HUES64 (cell line): ENCODE measurements around the gene TFB2M.

Experiments used
- H3K27ac ChIP-seq: 2 replicates; pipeline ENCODE4 v1.7.0; 2013; ENCODE audit warnings: low read depth, low read length, inconsistent platforms
- H3K27me3 ChIP-seq: 2 replicates; pipeline ENCODE4 v1.6.1; 2013; ENCODE audit warnings: mild to moderate bottlenecking, low read length; ENCODE audit not compliant: insufficient read depth
- H3K36me3 ChIP-seq: 2 replicates; pipeline ENCODE4 v1.6.1; 2013; ENCODE audit warnings: mild to moderate bottlenecking, low read length; ENCODE audit not compliant: insufficient read depth
- H3K4me1 ChIP-seq: 2 replicates; pipeline ENCODE4 v1.6.1; 2013; ENCODE audit warnings: mild to moderate bottlenecking, low read length, moderate library complexity; ENCODE audit not compliant: insufficient read depth
- H3K4me3 ChIP-seq: 2 replicates; pipeline ENCODE4 v1.5.1; 2013; ENCODE audit warnings: mild to moderate bottlenecking, low read length, moderate library complexity
- H3K9ac ChIP-seq: 2 replicates; pipeline ENCODE4 v1.6.1; 2013; ENCODE audit warnings: mild to moderate bottlenecking, low read depth, low read length
- H3K9me3 ChIP-seq: 2 replicates; pipeline ENCODE4 v1.6.1; 2013; ENCODE audit warnings: low read depth, low read length; ENCODE audit not compliant: insufficient read depth
- WGBS: fragments of 150-250, 120-280 bp; methylation state at CpG from one replicate; pipeline ENCODE4 v1.1.7; 2013; ENCODE audit warnings: missing lambda C conversion rate; 5-methylcytosine and 5-hydroxymethylcytosine counted together

The TFB2M gene

GRCh38 chr1:246527402-246528088 is 38.5 kb downstream of the TFB2M start:
- H3K27ac ChIP-seq, result no peak overlapping the region
- H3K9me3 ChIP-seq, result peaks cover 15% of the 10 kb centered on the region
- 73% methylated on average over 5 of the region's 5 CpGs for WGBS
- H3K4me1 ChIP-seq, result no peaks in the 10 kb centered on the region
- H3K27me3 ChIP-seq, result no peaks in the 10 kb centered on the region
- no peak overlapping the region for H3K9ac ChIP-seq
- no peak overlapping the region for H3K4me3 ChIP-seq
- no peaks in the 10 kb centered on the region for H3K36me3 ChIP-seq

- Histone ChIP-seq H3K27ac (no peak overlapping the region), H3K27me3 (no peaks in the 10 kb centered on the region), H3K36me3 (no peaks in the 10 kb centered on the region), H3K9me3 (peaks cover 19% of the 10 kb centered on the region), H3K4me1 (no peaks in the 10 kb centered on the region), H3K4me3 (no peak overlapping the region), H3K9ac (no peak overlapping the region)
- WGBS, result 90% methylated on average over 7 of the region's 7 CpGs
These were observed 39.1 kb downstream of the TFB2M start for GRCh38 chr1:246526915-246527314.

GRCh38 chr1:246526380-246526779 is 39.7 kb downstream of the TFB2M start:
- H3K9me3 ChIP-seq, result peaks cover 18% of the 10 kb centered on the region
- H3K27me3 ChIP-seq, result no peaks in the 10 kb centered on the region

GRCh38 chr1:246519514-246519913 is 46.5 kb downstream of the TFB2M start:
- Histone ChIP-seq H3K27ac (no peak overlapping the region), H3K36me3 (no peaks in the 10 kb centered on the region), H3K27me3 (no peaks in the 10 kb centered on the region), H3K4me3 (no peak overlapping the region), H3K4me1 (no peaks in the 10 kb centered on the region), H3K9me3 (peaks cover 27% of the 10 kb centered on the region), H3K9ac (no peak overlapping the region)
- WGBS, result 100% methylated on average over 1 of the region's 1 CpG

More at GRCh38 chr1:246526380-246526779, 39.7 kb downstream of the TFB2M start:
- WGBS, result 84% methylated on average over 4 of the region's 4 CpGs
- H3K4me3 ChIP-seq, result no peak overlapping the region
- no peak overlapping the region for H3K27ac ChIP-seq
- H3K4me1 ChIP-seq, result no peaks in the 10 kb centered on the region
- H3K36me3 ChIP-seq, result no peaks in the 10 kb centered on the region
- no peak overlapping the region for H3K9ac ChIP-seq

GRCh38 chr1:246518456-246519205 is 47.4 kb downstream of the TFB2M start:
- Histone ChIP-seq H3K27ac (no peak overlapping the region), H3K9me3 (peaks cover 31% of the 10 kb centered on the region), H3K9ac (no peak overlapping the region), H3K4me1 (no peaks in the 10 kb centered on the region), H3K4me3 (no peak overlapping the region), H3K27me3 (no peaks in the 10 kb centered on the region), H3K36me3 (no peaks in the 10 kb centered on the region)
- 88% methylated on average over 17 of the region's 17 CpGs for WGBS

- H3K27ac ChIP-seq, result no peak overlapping the region
- no peaks in the 10 kb centered on the region for H3K4me1 ChIP-seq
- no peaks in the 10 kb centered on the region for H3K36me3 ChIP-seq
- H3K9ac ChIP-seq, result no peak overlapping the region
- no peak overlapping the region for H3K4me3 ChIP-seq
- 86% methylated on average over 7 of the region's 7 CpGs for WGBS
- H3K9me3 ChIP-seq, result peaks cover 28% of the 10 kb centered on the region
- no peaks in the 10 kb centered on the region for H3K27me3 ChIP-seq
These were observed 48.7 kb downstream of the TFB2M start for GRCh38 chr1:246517391-246517790.

GRCh38 chr1:246516126-246516525 is 49.9 kb downstream of the TFB2M start:
- H3K9me3 ChIP-seq, result peaks cover 24% of the 10 kb centered on the region
- WGBS, result 86% methylated on average over 10 of the region's 10 CpGs
- H3K4me1 ChIP-seq, result no peaks in the 10 kb centered on the region
- no peak overlapping the region for H3K9ac ChIP-seq
- no peaks in the 10 kb centered on the region for H3K27me3 ChIP-seq
- no peaks in the 10 kb centered on the region for H3K36me3 ChIP-seq
- no peak overlapping the region for H3K27ac ChIP-seq
- no peak overlapping the region for H3K4me3 ChIP-seq

- H3K9me3 ChIP-seq, result peaks cover 24% of the 10 kb centered on the region
- no CpG with 5 or more reads among the region's 3 CpGs for WGBS
- H3K27me3 ChIP-seq, result no peaks in the 10 kb centered on the region
- H3K36me3 ChIP-seq, result no peaks in the 10 kb centered on the region
- no peaks in the 10 kb centered on the region for H3K4me1 ChIP-seq
- H3K27ac ChIP-seq, result no peak overlapping the region
- no peak overlapping the region for H3K4me3 ChIP-seq
- no peak overlapping the region for H3K9ac ChIP-seq
These were observed 50.6 kb downstream of the TFB2M start for GRCh38 chr1:246515390-246516005.

GRCh38 chr1:246513619-246514343 is 52.3 kb downstream of the TFB2M start:
- no peak overlapping the region for H3K4me3 ChIP-seq

GRCh38 chr1:246513041-246513440 is 53.0 kb downstream of the TFB2M start:
- Histone ChIP-seq H3K27ac (no peak overlapping the region), H3K4me3 (no peak overlapping the region)

More at GRCh38 chr1:246513619-246514343, 52.3 kb downstream of the TFB2M start:
- 93% methylated on average over 7 of the region's 7 CpGs for WGBS
- Histone ChIP-seq H3K27me3 (no peaks in the 10 kb centered on the region), H3K36me3 (no peaks in the 10 kb centered on the region), H3K9me3 (peaks cover 24% of the 10 kb centered on the region), H3K9ac (no peak overlapping the region), H3K27ac (no peak overlapping the region), H3K4me1 (no peaks in the 10 kb centered on the region)

GRCh38 chr1:246512635-246513034 is 53.4 kb downstream of the TFB2M start:
- Histone ChIP-seq H3K4me1 (no peaks in the 10 kb centered on the region), H3K9ac (no peak overlapping the region), H3K9me3 (peaks cover 24% of the 10 kb centered on the region), H3K27me3 (no peaks in the 10 kb centered on the region), H3K36me3 (no peaks in the 10 kb centered on the region), H3K4me3 (no peak overlapping the region), H3K27ac (no peak overlapping the region)
- 86% methylated on average over 10 of the region's 10 CpGs for WGBS

More at GRCh38 chr1:246513041-246513440, 53.0 kb downstream of the TFB2M start:
- H3K9ac ChIP-seq, result no peak overlapping the region
- no peaks in the 10 kb centered on the region for H3K4me1 ChIP-seq
- no peaks in the 10 kb centered on the region for H3K27me3 ChIP-seq
- 94% methylated on average over 3 of the region's 5 CpGs for WGBS
- H3K36me3 ChIP-seq, result no peaks in the 10 kb centered on the region
- H3K9me3 ChIP-seq, result peaks cover 24% of the 10 kb centered on the region
